G401 (cell line): Measurements from ENCODE around the gene PDPR. TPM values are rescaled to one million over a fixed set of nuclear protein-coding genes. Genes with fewer than 3 reads are reported as not detected.
"Not testable (repeated sequence)": the region's sequence is repeated elsewhere in the genome, so short reads cannot be mapped to it uniquely, and the experiment has no call there.

Experiments
- DNase-seq: peaks from one replicate; pipeline ENCODE4 v3.0.0-alpha.2; 2015; ENCODE audit warnings: low spot score
- in situ Hi-C: cut with HindIII; loops from 2 replicates; pipeline ENCODE4 v1.10.0; 2016; ENCODE audit warnings: low sequenced_read_pairs, mixed read lengths
- total RNA-seq: library from RNA; depleted of rRNA; stranded (reverse); fragments of >200 nt; shearing (Covaris generic); gene quantifications from 2 replicates; pipeline ENCODE4 v1.2.3, GENCODE V29; 2014

Gene PDPR
- total RNA-seq, 1 experiment from 2014 or later = 14.9 TPM

DNA sequence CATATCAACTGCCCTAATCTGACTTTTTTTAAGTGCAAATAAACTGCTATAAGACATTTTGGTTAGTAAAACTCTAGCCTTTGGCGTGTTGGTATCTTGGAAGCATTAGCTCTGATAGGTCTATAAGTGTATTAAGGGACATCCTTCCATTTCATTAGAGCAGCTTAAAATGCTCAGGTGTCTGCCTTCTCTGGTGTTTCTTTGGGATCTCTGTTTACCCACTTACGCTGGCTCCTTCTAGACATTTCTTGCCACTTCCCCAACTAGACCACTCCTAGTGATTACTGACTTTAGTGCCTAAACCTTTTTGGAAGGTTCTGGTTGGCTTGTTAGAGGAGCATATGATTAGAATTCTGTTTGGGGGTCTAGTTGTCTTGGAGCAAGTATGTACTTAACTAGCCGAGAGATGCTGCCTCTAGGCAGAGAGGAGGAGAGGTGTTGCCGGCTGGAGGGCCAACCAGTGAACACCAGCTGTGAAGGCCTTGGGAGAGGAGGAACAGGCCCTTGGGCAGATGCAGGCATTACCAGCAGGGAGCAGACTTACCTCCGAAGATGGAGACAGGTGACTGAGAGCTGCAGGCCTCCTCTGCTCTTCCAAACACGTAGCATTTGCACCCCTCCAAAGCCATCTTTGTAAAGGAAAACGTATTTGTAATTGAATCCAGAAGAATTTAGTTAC, 44.3 kb downstream of the PDPR start:
- in situ Hi-C loops = no loop called here
- DNase-seq = no peak

DNA sequence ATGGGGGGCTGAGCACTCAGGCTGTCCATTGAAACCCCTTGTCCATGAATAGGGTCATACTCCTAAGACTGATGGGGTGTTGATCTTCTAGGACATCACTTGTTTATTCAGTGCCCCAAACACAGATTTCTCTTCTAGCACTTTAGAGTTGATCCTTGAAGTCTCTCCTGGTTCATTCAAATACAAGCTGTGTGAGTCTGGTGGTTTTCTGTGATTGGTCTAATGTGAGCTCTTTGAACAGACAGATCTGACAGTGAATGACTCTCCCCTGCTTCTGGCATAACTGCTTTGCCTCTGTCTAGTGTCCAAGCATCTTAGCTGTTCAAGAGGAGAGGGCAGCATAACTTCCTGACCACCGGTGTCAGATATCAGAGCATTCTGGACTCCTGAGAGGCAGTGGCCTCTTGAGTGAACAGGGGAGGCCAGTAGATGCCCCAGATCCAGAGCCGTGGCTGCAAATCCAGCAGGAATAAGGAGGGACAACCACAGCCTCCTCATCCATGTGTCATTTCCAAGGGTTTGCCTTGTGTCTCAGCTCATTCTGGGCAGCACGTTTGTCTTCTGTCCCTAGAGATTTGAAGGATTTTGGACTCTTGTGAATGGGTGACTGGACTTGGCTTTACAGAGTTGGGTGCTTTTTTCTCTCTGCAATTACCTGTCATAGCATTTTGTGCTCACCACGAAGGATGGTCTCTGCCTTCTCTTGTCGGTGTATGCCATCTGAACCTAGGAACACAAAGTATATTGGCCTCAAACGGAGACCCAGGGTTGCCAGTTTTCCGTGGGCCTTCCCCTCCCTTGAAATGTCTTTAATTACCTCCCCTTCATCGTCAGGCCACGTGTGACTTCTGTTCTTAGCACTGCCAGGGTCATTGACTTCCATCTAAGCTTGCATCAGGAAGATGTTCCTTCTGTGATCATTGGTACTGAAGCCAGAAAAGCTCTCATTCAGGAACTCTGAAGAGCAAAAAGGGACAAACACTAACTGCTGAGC, 45.5 kb downstream of the PDPR start:
- no peak for DNase-seq
- in situ Hi-C loops = no loop called here

DNA sequence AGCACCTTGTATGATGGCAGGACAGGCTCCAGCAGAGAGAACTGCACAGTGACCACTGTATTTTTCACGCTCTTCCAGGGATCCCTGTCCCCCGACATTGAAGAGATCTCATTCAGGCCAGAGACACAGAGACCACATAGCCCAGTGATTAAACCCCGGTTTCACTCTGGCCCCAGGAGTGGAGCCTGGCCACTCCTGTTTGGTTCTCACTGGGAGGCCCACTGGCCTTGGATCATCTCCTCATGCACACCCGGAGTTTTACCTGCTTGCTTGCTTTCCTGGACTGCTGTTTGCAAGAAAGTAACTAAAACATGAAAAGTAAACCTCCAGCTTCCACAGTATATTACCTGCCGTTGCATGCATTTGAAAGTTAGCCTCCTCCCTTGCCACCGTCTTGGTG, 46.3 kb downstream of the PDPR start:
- no peak for DNase-seq
- in situ Hi-C loops = no loop called here

DNA sequence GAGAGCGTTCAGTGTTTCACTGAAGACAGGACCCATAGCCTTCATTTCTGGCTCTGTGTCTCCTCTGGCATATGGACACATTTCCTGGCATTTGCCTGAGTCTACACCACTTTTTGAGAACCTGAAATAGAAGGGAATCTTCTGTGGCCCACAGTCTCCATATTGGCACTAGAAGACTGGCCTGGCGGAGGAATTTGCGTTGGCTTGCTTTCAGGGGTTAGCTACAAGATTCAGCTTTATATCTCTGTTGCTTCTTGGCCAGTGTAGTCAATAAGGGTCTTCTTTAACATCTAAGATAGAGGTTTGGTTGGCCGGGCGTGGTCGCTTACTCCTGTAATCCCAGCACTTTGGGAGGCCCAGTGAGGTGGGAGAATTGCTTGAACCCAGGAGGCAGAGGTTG, 46.7 kb downstream of the PDPR start:
- in situ Hi-C loops = no loop called here
- DNase-seq = peak; percentile 52

DNA sequence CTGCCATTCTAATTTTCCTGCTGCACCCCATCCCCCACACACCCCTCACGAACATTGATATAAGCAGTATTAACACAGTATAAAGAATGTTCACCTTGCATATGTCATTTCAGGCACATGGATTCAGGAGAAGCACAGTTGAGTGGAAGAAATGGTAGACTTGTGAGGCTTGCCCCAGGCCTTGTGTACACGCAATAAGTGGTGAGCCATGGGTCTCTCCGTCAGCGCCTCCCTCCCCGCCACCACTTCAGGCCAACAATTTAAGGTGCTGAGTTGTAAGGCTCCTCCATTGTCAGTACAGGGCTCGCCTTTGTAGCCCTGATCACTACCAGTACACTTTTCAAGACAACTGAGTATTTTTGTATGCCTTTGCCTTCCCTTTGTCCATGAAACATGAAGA, 47.2 kb downstream of the PDPR start:
- no peak for DNase-seq
- in situ Hi-C loops = no loop called here

DNA sequence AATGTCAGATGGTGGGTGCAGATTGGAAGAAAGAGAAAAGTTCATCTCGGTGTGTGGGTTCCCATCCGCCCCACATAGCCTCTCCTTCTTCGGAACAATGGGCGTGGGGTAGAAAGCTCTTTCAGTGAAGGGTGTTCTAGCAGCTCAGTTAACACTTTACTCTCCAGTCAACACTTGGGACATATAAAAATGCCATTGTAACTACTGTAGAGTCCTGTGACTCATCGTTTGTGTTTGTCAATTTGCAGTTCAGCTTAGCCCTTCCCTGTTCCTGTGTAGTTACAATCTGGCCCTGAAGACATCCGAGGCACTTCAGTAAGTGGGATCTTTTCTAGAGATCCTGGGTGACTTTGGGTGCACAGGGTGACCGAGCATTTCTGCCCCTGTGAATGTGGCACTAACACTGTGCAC, 47.9 kb downstream of the PDPR start:
- DNase-seq = no peak
- in situ Hi-C loops = no loop called here

DNA sequence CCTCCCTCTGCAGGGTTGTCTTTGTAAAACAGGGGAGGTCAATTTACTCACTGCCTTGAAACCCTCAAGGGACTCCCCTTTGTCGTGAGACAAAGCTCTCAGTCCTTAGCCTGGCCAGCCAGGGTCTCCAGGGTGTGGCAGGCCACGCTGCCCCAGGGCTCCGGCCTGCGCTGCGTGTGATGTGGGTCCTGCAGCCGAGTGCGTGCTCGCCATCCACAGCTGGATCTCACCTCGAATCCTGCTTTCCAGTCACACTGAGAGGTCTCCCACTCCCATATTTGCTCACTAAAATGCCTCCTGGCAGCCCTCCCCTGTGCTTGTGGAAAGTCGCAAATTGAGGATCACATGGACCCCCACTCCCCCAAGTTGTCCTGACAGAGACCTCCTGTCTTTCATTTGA, 49.5 kb downstream of the PDPR start:
- in situ Hi-C loops = no loop called here
- no peak for DNase-seq

DNA sequence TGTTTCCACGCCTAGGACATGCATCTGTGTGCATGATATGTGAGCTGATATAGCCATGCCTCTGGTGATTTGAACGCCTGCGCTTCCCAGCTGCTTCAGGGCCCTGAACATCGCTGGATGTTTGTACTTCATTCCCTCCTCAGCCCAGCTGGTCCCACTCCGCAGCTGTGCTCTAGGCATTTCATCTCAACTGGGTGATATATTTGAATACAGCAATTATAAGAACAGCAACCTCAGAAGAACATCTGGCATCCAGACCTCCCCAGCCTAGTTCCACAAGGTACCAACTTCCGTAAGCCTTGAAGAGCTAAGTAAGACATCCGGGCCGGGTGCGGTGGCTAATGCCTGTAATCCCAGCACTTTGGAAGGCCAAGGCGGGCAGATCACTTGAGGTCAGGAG, 52.6 kb downstream of the PDPR start:
- in situ Hi-C loops, DNase-seq: not testable (repeated sequence)

DNA sequence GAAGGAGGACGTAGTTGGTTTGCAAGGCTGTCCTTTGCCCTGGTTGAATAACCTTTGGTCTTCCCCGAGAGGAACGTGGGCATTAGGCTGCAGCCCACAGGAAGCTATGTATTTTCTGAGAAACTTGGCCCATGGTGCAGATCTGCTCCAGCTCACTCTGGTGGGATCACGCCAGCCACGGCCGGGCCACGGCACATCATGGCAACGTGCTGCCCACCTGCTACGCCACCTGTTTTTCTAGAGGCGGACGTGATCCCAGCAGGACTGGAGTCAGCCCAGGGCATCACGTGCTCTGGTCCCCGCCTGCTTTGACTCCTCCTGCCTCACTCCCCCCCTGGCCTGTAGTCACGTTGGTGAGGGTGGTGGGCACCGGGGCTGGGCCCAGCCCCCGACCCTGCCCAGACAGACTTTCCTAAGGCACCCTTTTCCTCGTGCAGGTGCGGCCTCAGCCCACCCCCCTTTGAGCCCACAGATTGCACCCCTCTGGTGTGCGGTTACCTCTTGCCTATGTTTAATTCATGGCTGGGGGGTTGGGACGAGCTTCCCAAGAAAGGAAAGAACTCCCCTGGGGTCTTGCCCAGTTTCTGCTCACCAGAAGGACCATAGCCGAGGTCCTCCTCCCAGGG, 59.2 kb downstream of the PDPR start, which contains the start of gene CLEC18C:
CLEC18C (plus strand) TSS at position 576 of the 626 bp plus-strand sequence. CDS start 492 bp downstream, outside the sequence.
- in situ Hi-C loops = not testable (repeated sequence)
- DNase-seq = peak; percentile 59

DNA sequence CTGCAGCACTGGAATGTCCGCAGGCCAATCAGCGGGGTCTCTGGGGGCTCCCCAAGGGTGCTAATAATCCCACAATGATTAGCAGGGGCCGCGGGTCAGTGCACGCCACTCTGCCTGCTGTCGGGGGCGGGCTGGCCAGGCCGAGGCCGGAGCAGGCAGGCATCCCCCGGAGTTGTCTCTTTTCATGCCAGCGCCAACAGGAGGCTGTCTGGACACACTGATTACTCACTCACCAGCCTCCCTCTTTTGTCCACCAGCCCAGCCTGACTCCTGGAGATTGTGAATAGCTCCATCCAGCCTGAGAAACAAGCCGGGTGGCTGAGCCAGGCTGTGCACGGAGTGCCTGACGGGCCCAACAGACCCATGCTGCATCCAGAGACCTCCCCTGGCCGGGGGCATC, 59.8 kb downstream of the PDPR start:
- DNase-seq, in situ Hi-C loops: not testable (repeated sequence)

DNA sequence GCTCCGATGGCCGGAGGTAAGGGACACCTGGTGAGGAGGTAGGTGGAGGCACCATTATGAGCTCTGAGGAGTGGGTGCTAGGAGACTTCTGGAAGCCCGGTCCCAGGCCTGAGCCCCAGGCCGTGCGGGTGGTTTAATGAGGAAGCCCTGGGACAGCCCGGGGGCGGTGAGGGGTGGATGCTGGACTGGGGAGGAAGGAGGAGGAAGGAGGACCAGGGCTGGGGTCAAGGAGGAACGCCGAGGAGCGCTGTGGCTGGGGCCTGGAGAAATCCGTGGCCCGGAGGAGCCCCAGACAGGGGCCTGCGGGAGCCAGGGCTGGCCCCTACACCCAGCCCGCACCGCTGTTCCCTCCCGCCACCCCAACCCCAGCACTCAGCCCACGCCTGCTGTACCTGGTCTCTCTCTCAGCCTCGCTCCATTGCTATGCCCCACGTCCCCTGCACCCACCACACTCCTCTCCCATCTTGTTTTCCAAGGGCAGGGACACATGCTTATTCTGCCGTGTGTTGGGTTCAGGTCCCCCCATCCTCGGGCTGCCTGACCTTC, 60.3 kb downstream of the PDPR start:
- DNase-seq, in situ Hi-C loops: not testable (repeated sequence)

DNA sequence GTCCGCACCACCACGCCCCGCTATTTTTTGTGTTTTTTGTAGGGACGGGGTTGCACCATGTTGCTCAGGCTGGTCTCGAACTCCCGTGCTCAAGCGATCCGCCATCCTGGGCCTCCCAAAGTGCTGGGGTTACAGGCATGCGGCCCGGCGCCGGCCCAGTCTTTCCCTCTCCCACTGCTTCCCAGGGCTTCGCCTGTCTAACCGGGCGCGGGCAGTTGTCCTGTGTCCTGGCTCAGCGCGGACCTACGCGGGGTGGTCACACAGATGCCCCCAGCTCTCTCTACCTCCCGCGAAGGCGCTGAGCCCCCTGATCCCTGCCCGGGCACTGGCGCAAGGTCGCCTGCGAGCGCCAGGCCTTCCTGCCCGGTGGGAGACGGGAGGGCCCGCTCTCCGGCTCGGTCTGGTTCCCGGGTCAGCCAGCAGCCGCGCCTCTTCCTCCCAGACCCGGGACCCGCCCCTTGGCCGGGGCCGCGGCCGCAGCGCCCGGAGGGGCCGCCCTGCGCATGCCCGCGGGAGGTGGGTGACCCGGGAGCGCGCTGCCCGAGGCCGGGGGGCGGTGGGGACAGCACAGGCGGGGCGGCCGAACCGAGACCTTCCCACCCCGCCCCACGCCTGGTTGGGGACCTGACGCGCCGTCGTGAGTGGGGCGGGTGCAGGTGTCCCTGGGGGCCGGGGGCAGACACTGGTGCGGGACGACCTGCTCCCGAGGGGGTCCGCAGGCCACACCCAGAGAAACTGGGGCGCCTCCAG, 73.9 kb downstream of the PDPR start:
- in situ Hi-C loops, DNase-seq: not testable (repeated sequence)

DNA sequence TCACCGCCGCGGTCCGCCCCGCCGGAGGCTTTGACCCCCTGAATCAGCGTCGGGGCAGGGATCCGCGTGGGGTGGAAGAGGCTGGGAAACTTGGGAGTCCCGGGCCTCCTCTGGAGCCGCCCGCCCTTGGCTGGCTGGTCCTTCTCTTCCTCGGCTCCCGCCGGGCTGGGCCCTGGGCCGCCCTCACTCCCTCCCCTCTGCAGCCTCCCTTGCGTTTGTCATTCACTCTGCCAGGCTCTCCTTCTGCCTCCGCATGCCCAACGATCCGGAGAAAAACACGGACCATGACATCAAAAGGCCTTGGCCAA, 74.4 kb downstream of the PDPR start:
- DNase-seq, in situ Hi-C loops: not testable (repeated sequence)

DNA sequence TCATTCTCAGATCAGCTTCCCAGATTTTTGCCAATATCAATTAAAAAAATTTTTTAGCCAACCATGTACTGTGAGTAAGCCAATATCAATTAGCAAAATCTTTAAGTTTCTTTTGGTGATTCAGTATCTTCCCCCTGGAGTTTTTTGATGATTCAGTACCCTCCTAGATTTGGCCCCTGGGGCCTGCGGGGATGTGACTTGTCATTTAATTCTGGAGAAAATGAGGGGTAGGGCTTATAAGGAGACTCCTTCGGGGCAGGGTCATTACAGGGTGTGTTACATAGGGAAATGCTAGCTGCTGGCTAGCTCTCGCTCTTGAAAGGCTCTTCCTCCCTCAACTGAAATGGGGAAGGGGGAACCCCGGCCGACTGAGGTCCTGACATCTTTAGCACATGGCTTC, 76.4 kb downstream of the PDPR start:
- DNase-seq, in situ Hi-C loops: not testable (repeated sequence)

DNA sequence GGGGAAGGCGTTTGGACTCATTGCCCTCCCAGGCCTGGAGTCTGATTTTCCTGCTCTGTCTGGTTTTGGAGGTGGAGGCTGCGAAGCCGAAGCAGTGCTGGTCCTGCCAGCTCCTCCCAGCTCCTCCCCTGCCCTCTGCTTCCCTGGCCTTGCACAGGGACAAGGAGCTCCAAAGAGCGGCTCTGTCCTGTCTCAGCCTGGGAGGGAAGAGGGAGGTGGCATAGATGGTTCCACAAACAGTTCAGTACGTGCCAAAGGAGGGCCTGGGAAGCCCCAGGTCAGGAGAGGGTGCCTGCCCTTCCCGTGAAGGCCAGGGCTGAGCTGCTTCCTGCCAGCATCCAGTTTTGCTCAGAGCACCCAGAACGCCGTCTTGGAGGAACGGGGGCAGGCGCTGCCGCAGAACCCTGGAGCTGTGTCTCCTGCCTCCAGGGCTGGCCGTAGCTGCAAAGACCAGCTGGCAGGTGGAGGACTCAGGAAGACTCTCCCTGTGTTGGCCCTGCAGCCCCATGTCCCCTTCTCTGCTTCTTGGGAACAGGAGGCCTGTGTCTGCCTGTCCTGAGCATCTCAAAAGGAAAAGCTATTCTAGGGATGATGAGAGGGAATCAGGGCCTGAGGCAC, 82.7 kb downstream of the PDPR start:
- in situ Hi-C loops = not testable (repeated sequence)
- DNase-seq = peak; percentile 35

DNA sequence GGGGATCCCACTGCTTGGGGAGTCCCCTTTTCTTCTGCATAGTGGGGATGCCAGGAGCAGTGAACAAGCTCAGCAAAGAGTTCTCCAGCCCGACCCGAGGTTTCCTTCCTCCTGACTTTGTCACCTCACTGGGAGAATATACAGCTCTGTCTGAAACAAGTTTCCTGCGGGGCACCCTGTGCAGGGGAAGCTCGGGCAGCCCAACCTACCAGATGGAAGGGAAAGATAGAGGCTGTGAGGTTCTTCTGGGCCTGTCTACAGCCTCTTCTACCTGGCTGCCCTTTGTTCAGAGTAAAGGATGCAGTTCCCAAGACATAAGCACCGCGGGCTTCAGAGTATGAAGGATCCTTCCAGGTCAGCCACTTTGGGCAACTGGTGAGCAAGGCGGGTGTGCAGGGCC, 83.5 kb downstream of the PDPR start:
- in situ Hi-C loops, DNase-seq: not testable (repeated sequence)

DNA sequence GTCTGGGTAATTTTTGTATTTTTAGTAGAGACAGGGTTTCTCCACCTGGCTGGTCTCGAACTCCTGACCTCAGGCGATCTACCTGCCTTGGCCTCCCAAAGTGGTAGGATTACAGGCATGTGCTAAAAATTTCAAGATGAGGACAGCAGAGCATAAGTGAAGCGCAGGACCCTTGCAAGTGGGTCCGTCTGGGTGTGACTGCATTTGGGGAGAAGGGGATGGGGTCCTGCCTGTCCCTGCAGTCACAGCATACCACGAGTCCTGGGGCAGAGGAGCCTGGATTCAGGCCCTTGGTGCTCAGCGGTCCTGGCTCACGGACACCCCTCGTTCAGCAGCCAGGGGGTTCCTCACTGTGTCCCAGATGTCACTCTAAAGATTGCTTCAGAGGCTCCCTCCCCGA, 84.1 kb downstream of the PDPR start:
- DNase-seq, in situ Hi-C loops: not testable (repeated sequence)

DNA sequence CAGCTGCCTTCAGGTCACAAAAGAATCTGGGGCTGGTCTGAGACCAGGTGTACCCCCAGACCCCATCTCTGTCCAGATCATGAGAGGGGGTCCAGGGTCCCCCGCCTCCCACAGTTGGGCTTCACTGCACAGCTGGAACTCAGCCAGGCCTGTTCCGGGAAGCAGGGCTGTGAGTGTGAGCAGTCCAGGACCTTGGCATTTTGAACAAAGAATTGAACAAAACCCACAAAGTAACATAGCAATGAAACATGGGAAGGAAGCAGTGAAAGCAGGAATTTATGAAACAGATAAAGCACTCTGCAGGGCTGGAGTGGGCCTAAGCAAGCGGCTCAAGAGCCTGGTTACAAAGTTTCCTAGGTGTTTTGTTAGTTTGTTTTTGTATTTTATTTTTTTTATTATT, 84.5 kb downstream of the PDPR start:
- DNase-seq, in situ Hi-C loops: not testable (repeated sequence)
